ENCODE data around the gene SPAG8. TPM values are rescaled to one million over a fixed set of nuclear protein-coding genes. Genes with fewer than 3 reads are reported as not detected.

Gene SPAG8
- total RNA-seq, 1 donor from 2014 or later: 1.4 TPM

- no peak for TF ChIP-seq CTCF (conservative IDR thresholded peaks at IDR 0.05)
- Mint-ChIP-seq H3K27ac (ENCODE audit: unreplicated experiment) (no peak overlapping the region), H3K36me3 (ENCODE audit: low read depth) (no peaks in the 10 kb centered on the region), H3K9me3 (no peaks in the 10 kb centered on the region), H3K4me3 (peak overlapping the region; percentile 4), H3K4me1 (peaks cover 13% of the 10 kb centered on the region), H3K27me3 (ENCODE audit: low read depth) (no peaks in the 10 kb centered on the region)
- DNase-seq (ENCODE audit: low read depth, low spot score): no peak
Observed at GRCh38 chr9:35820076-35820475, 8.0 kb upstream of the SPAG8 start.

GRCh38 chr9:35818341-35818740, 6.3 kb upstream of the SPAG8 start:
- no peaks in the 10 kb centered on the region for H3K9me3 Mint-ChIP-seq
- H3K27me3 Mint-ChIP-seq (ENCODE audit: low read depth): no peaks in the 10 kb centered on the region
- peak overlapping the region; percentile 91 for H3K4me3 Mint-ChIP-seq
- no peaks in the 10 kb centered on the region for H3K36me3 Mint-ChIP-seq (ENCODE audit: low read depth)
- peaks cover 25% of the 10 kb centered on the region for H3K4me1 Mint-ChIP-seq
- TF ChIP-seq CTCF (conservative IDR thresholded peaks at IDR 0.05): no peak
- no peak for DNase-seq (ENCODE audit: low read depth, low spot score)
- H3K27ac Mint-ChIP-seq (ENCODE audit: unreplicated experiment): no peak overlapping the region

- no peak for DNase-seq (ENCODE audit: low read depth, low spot score)
- TF ChIP-seq CTCF (conservative IDR thresholded peaks at IDR 0.05): peak; percentile 29
- Mint-ChIP-seq H3K4me3 (peak overlapping the region; percentile 91), H3K27ac (ENCODE audit: unreplicated experiment) (no peak overlapping the region), H3K36me3 (ENCODE audit: low read depth) (peaks cover 2% of the 10 kb centered on the region), H3K4me1 (peaks cover 38% of the 10 kb centered on the region), H3K9me3 (no peaks in the 10 kb centered on the region), H3K27me3 (ENCODE audit: low read depth) (no peaks in the 10 kb centered on the region)
Observed at GRCh38 chr9:35816708-35817107, 4.6 kb upstream of the SPAG8 start.

GRCh38 chr9:35814841-35815543, 2.9 kb upstream of the SPAG8 start, which contains the start of gene HINT2:
HINT2 (minus strand) TSS chr9:35815042; CDS start chr9:35814979, 63 bp downstream.
- H3K4me1 Mint-ChIP-seq: peaks cover 39% of the 10 kb centered on the region
- no peaks in the 10 kb centered on the region for H3K9me3 Mint-ChIP-seq
- H3K27me3 Mint-ChIP-seq (ENCODE audit: low read depth): no peaks in the 10 kb centered on the region

GRCh38 chr9:35814106-35814840, 2.2 kb upstream of the SPAG8 start:
- DNase-seq (ENCODE audit: low read depth, low spot score): peak; percentile 62
- H3K4me3 Mint-ChIP-seq: peak overlapping the region; percentile 91
- H3K9me3 Mint-ChIP-seq: no peaks in the 10 kb centered on the region
- H3K27me3 Mint-ChIP-seq (ENCODE audit: low read depth): no peaks in the 10 kb centered on the region
- peak overlapping the region; percentile 85 for H3K27ac Mint-ChIP-seq (ENCODE audit: unreplicated experiment)
- TF ChIP-seq CTCF (conservative IDR thresholded peaks at IDR 0.05): peak; percentile 48
- peaks cover 39% of the 10 kb centered on the region for H3K4me1 Mint-ChIP-seq
- H3K36me3 Mint-ChIP-seq (ENCODE audit: low read depth): peaks cover 2% of the 10 kb centered on the region

More at GRCh38 chr9:35814841-35815543, 2.9 kb upstream of the SPAG8 start, which contains the start of gene HINT2:
- no peak for TF ChIP-seq CTCF (conservative IDR thresholded peaks at IDR 0.05)
- peak within 1 kb of the TSS; percentile 85 for H3K27ac Mint-ChIP-seq (ENCODE audit: unreplicated experiment)
- peaks cover 2% of the 10 kb centered on the region for H3K36me3 Mint-ChIP-seq (ENCODE audit: low read depth)
- peak within 1 kb of the TSS; percentile 91 for H3K4me3 Mint-ChIP-seq
- peak; percentile 89 for DNase-seq (ENCODE audit: low read depth, low spot score)
